ENCODE data around the gene GABBR2.
A peak's percentile ranks its signal among the peaks of the same experiment; 100 is the strongest.

Gene GABBR2

GRCh38 chr9:98374385-98375051 is 334.2 kb downstream of the GABBR2 start:
- no peak overlapping the region for H3K4me3 ChIP-seq (replicated peaks; ENCODE audit: low read depth, low read length)
- TF ChIP-seq CTCF (IDR thresholded peaks at IDR 0.05; ENCODE audit: low read length, missing control alignments), result no peak
- peak; percentile 99 for DNase-seq (ENCODE audit: low read depth)

- DNase-seq (ENCODE audit: low read depth), result peak; percentile 25
- no peak overlapping the region for H3K4me3 ChIP-seq (replicated peaks; ENCODE audit: low read depth, low read length)
- no peak for TF ChIP-seq CTCF (IDR thresholded peaks at IDR 0.05; ENCODE audit: low read length, missing control alignments)
These were observed 335.1 kb downstream of the GABBR2 start for GRCh38 chr9:98373609-98374008.

- DNase-seq (ENCODE audit: low read depth), result no peak
- TF ChIP-seq CTCF (IDR thresholded peaks at IDR 0.05; ENCODE audit: low read length, missing control alignments), result no peak
- H3K4me3 ChIP-seq (replicated peaks; ENCODE audit: low read depth, low read length), result no peak overlapping the region
These were observed 336.5 kb downstream of the GABBR2 start for GRCh38 chr9:98372077-98372836.

- no peak for DNase-seq (ENCODE audit: low read depth)
- TF ChIP-seq CTCF (IDR thresholded peaks at IDR 0.05; ENCODE audit: low read length, missing control alignments), result no peak
These were observed 337.8 kb downstream of the GABBR2 start for GRCh38 chr9:98370976-98371315.

GRCh38 chr9:98370300-98370975 is 338.3 kb downstream of the GABBR2 start:
- no peak for TF ChIP-seq CTCF (IDR thresholded peaks at IDR 0.05; ENCODE audit: low read length, missing control alignments)
- H3K4me3 ChIP-seq (replicated peaks; ENCODE audit: low read depth, low read length), result no peak overlapping the region
- DNase-seq (ENCODE audit: low read depth), result no peak

More at GRCh38 chr9:98370976-98371315, 337.8 kb downstream of the GABBR2 start:
- H3K4me3 ChIP-seq (replicated peaks; ENCODE audit: low read depth, low read length), result no peak overlapping the region

GRCh38 chr9:98369896-98370295 is 338.8 kb downstream of the GABBR2 start:
- no peak overlapping the region for H3K4me3 ChIP-seq (replicated peaks; ENCODE audit: low read depth, low read length)
- no peak for TF ChIP-seq CTCF (IDR thresholded peaks at IDR 0.05; ENCODE audit: low read length, missing control alignments)
- no peak for DNase-seq (ENCODE audit: low read depth)

Measured in fibroblast of pulmonary artery (primary cell).